Measurements from ENCODE around the gene ZSWIM9.

DNA sequence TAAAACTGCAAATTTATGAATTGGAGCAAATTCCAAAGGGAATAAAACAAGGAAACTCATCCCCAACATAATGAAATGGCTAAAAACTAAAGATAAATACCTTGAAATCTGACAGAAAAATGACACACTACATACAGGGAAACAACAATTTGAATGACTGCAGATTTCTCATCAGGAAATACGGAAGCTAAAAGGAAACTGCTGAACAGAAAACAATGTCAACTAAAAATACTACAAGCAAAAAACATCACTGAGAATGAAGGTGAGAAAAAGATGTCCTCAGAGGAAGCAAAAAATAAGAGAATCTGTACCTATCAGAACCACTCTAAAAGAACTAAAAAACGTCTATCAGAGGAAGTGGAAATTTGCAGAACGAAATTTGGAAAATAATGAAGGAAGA, 39.5 kb downstream of the ZSWIM9 start:
- TF ChIP-seq POLR2AphosphoS5 (IDR thresholded peaks at IDR 0.05) (no peak), POLR2A (IDR thresholded peaks at IDR 0.05; ENCODE audit: low read depth) (no peak), EP300 (IDR thresholded peaks at IDR 0.05) (no peak)
- TF ChIP-seq, protein P1, sequence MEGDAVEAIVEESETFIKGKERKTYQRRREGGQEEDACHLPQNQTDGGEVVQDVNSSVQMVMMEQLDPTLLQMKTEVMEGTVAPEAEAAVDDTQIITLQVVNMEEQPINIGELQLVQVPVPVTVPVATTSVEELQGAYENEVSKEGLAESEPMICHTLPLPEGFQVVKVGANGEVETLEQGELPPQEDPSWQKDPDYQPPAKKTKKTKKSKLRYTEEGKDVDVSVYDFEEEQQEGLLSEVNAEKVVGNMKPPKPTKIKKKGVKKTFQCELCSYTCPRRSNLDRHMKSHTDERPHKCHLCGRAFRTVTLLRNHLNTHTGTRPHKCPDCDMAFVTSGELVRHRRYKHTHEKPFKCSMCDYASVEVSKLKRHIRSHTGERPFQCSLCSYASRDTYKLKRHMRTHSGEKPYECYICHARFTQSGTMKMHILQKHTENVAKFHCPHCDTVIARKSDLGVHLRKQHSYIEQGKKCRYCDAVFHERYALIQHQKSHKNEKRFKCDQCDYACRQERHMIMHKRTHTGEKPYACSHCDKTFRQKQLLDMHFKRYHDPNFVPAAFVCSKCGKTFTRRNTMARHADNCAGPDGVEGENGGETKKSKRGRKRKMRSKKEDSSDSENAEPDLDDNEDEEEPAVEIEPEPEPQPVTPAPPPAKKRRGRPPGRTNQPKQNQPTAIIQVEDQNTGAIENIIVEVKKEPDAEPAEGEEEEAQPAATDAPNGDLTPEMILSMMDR (IDR thresholded peaks at IDR 0.05): no peak
